ENCODE results near the gene LIFR. TPM values are rescaled to one million over a fixed set of nuclear protein-coding genes. Genes with fewer than 3 reads are reported as not detected.
A peak's percentile ranks its signal among the peaks of the same experiment; 100 is the strongest.
"Not testable (repeated sequence)": the region's sequence is repeated elsewhere in the genome, so short reads cannot be mapped to it uniquely, and the experiment has no call there.

LIFR gene, protein sequence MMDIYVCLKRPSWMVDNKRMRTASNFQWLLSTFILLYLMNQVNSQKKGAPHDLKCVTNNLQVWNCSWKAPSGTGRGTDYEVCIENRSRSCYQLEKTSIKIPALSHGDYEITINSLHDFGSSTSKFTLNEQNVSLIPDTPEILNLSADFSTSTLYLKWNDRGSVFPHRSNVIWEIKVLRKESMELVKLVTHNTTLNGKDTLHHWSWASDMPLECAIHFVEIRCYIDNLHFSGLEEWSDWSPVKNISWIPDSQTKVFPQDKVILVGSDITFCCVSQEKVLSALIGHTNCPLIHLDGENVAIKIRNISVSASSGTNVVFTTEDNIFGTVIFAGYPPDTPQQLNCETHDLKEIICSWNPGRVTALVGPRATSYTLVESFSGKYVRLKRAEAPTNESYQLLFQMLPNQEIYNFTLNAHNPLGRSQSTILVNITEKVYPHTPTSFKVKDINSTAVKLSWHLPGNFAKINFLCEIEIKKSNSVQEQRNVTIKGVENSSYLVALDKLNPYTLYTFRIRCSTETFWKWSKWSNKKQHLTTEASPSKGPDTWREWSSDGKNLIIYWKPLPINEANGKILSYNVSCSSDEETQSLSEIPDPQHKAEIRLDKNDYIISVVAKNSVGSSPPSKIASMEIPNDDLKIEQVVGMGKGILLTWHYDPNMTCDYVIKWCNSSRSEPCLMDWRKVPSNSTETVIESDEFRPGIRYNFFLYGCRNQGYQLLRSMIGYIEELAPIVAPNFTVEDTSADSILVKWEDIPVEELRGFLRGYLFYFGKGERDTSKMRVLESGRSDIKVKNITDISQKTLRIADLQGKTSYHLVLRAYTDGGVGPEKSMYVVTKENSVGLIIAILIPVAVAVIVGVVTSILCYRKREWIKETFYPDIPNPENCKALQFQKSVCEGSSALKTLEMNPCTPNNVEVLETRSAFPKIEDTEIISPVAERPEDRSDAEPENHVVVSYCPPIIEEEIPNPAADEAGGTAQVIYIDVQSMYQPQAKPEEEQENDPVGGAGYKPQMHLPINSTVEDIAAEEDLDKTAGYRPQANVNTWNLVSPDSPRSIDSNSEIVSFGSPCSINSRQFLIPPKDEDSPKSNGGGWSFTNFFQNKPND
- polyA plus RNA-seq (ENCODE audit: insufficient read length in 10 of 10) = 10 to 100 TPM; 34.4 to 55.7 (median 46.4) TPM
- long read RNA-seq, donor 1, full-length matches to known transcripts = 3 of 3 reads
- long read RNA-seq, donor 1, partial matches to known transcripts = 0 of 3 reads
- long read RNA-seq, donor 1, other reads (novel, unspliced or antisense) = 0 of 3 reads
- long read RNA-seq, donor 2, full-length matches to known transcripts = 3 of 3 reads
- long read RNA-seq, donor 2, partial matches to known transcripts = 0 of 3 reads
- long read RNA-seq, donor 2, other reads (novel, unspliced or antisense) = 0 of 3 reads
- long read RNA-seq, donor 3 = 0 reads
- long read RNA-seq, donor 4, full-length matches to known transcripts = 1 of 1 reads
- long read RNA-seq, donor 4, partial matches to known transcripts = 0 of 1 reads
- long read RNA-seq, donor 4, other reads (novel, unspliced or antisense) = 0 of 1 reads
- long read RNA-seq, donor 5, full-length matches to known transcripts = 1 of 1 reads
- long read RNA-seq, donor 5, partial matches to known transcripts = 0 of 1 reads
- long read RNA-seq, donor 5, other reads (novel, unspliced or antisense) = 0 of 1 reads
- long read RNA-seq, donor 6, full-length matches to known transcripts = 1 of 1 reads
- long read RNA-seq, donor 6, partial matches to known transcripts = 0 of 1 reads
- long read RNA-seq, donor 6, other reads (novel, unspliced or antisense) = 0 of 1 reads
- long read RNA-seq, donor 7, full-length matches to known transcripts = 1 of 1 reads
- long read RNA-seq, donor 7, partial matches to known transcripts = 0 of 1 reads
- long read RNA-seq, donor 7, other reads (novel, unspliced or antisense) = 0 of 1 reads
- long read RNA-seq, donor 8, full-length matches to known transcripts = 2 of 2 reads
- long read RNA-seq, donor 8, partial matches to known transcripts = 0 of 2 reads
- long read RNA-seq, donor 8, other reads (novel, unspliced or antisense) = 0 of 2 reads
- long read RNA-seq, donor 9, full-length matches to known transcripts = 1 of 1 reads
- long read RNA-seq, donor 9, partial matches to known transcripts = 0 of 1 reads
- long read RNA-seq, donor 9, other reads (novel, unspliced or antisense) = 0 of 1 reads

- peak; percentile 85 to 95 (median 88) for DNase-seq
Observed at GRCh38 chr5:38556599-38557307, at the start of gene LIFR. Gene LIFR (minus strand): TSS chr5:38556646. CDS start chr5:38530647, 25,999 bp downstream.

- DNase-seq = no peak
Observed at GRCh38 chr5:38605610-38606009, 49.2 kb upstream of the LIFR start.

DNA sequence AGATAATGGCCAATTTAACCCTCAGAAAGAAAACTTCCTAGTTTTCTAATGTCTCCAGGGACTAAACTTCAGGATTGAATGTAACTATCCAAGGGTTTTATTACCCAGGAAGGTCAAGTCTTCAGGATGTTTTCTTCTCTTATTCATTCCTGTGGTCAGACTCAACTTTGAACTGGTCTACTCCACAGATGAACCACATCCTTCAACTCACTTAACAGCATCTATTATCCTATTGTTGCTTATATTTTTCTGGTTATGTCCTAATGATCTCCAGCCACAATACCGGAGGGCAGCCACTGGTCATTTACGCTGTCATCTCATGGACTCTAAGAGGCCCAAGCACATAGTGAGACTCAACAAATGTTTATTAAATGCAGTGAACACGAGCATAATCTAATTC is 47.2 kb upstream of the LIFR start:
- DNase-seq = no peak

- DNase-seq = no peak
Observed at GRCh38 chr5:38602641-38603040, 46.2 kb upstream of the LIFR start.

GRCh38 chr5:38601863-38602298 is 45.4 kb upstream of the LIFR start:
- peak in 1 of 3 donors; percentile 33 for DNase-seq

DNA sequence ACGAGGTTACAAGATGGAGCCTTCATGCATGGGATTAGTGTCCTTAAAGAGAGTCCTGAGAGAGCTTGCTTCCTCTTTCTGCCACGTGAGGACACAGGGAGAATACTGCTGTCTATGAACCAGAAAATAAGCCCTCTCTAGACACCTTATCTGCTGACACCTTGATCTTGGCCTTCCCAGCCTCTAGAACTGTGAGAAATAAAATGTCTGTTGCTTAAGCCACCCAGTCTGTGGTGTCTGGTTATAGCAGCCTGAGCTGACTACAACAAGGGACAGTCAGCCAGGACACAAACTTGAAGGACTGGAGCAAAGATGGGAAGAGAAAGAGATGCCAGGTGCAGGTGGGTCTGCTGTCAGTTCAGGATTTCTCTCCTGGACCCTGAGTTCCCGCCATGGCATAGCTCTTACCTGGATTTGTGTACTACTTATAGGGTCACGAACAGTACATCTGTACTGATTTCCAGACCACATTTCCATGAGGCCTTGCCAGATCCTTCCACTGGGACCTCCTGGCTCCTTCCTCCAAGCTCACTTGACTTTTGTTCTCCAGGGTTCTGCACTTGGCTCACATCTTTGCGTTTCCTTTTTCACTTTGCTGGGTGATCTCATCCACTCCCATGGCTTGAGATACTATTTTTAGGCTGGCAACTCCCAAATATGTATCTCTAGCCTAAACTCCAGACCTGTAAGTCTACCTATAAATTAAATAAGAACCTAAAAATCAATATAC is 44.9 kb upstream of the LIFR start:
- DNase-seq = peak; percentile 24 to 73 (median 41)

- DNase-seq = no peak
Observed at GRCh38 chr5:38600329-38601045, 44.0 kb upstream of the LIFR start.

DNA sequence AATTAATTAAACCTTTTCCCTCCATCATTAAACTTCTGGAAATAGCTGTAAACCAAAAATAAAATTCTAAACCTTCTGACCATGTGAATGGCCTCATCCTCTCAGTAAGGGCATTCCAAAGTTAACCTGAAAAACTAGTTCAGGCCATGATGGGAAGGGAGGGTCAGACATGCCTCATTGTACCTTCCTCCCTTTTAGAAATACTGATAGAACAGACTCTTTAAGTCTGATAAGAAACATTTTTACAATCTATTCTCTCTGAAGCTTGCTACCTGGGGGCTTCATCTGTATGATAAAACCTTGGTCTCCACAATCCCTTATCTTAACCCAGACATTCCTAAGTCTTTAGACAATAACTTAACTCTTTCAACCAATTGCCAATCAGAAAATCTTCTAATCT is 43.3 kb upstream of the LIFR start:
- not testable (repeated sequence) for DNase-seq

DNA sequence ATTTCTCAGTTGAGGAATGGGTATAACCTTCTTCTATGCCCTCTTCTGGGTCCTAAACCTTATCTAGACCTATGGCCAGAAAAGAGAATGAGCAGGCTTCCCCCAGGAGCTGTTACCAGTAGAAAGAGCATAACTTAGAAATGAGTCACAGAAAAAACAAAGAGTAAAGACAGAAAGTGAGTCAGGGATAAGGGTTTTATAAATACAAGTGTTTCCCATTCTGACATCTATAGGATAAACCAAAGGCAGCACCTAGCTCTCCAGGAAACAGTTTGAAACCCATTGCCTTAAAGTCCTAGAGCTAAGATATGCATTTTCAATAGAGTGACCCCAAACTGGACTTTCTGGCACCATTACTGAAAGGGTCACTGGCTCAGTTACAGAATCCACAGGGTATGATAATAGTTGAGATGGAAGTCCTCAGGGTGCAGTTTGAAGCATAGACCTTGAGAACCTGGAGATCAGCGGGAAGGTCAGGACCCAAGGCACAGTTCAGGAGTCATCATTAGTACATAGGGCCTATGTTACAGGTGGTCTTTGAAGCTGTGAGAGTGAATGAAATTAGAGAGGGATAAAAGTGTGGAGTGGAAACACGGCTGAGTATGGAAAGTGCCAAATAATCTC is 42.7 kb upstream of the LIFR start:
- peak in 1 of 3 donors; percentile 59 for DNase-seq

DNA sequence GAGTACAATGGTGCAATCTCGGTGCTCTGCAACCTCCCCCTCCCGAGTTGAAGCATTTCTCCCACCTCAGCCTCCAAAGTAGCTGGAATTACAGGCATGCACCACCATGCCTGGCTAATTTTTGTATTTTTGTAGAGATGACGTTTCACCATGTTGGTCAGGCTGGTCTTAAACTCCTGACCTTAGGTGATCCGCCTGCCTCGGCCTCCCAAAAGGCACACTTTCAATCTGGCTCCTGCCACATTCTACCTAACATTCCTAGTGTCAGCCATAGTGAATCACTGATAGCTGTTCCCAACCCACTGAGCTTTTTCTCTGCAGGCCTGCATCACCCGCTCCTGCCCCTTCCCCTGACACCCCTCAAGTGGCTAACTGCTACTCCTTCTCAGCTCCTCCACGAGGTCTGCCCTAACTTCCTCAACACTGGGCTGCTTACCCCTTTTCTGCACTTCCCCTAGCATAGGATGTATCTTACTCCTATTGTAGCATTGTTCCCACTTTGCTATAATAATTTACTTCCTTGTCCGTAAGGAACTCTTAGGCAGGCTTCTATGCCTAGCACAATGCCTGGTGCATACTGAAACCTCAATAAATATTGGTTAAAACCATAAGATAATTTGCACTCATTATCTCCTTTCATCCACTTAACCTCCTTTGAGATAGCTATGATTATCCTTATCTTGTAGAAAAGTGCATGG is 42.0 kb upstream of the LIFR start:
- DNase-seq = no peak

- DNase-seq = no peak
Observed at GRCh38 chr5:38596981-38597380, 40.5 kb upstream of the LIFR start.

DNA sequence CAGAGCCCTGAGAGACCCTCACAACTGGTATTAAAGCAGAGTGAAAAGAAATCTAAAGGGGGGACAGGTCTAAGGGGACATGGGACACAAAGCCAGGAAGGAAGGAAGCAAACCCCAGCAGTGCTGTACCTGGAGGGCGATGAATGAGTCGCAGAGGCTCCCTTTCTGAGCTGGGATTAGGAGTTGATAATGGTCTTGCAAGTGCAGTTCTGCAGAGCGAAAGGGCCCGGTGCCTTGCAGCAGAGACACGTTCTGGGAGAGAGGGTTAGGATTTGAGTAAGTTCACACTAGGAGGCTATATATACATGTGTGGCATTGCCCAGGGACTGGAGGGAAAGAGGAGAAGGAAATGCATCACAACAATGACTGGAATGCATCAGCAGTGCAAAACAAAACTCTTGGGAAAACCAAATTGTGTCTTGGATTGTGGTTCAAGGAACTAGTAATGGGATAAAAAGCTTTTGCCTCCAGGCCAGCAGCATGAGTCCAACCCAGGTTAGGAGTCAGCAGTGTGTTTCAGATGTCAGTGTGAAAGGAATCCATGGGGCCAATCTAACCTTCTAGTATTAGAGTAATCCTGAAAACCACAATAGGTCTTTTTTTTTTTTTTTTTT is 38.8 kb upstream of the LIFR start:
- DNase-seq = peak in 1 of 3 donors; percentile 65

DNA sequence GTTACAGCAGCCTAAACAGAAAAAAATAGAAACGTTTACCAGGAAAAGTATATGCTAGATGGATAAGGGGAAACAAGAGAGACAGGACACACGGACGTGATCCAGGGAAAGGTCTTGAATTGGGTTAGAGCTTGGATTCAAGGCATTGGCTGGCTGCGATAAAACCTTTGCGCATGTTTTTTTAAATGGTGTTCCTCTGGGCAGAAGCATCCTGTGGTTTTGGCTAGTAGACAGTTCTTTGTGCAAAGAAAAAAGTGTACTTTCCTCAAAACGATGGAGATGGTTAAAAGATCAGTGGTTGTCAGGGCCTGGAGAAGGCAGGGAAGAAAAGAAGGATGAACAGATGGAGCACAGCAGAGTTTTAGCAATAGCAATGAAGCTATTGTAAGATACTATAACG is 37.5 kb upstream of the LIFR start:
- no peak for DNase-seq

DNA sequence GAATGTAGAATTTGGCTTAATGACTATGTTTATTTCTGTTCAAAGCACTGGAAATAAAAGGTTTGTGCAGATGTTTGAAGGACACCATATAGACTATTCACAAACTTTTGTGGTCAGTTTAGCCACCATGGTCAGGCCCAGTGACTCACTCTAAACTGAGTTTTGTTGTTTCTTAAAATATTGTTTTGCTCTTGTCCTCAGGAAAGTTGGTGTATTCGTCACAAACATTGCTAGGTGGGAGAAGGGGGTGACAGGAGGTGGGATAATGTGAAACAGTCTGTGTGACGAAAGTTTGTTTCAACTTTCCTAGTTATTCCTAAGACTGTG is 35.0 kb upstream of the LIFR start:
- no peak for DNase-seq

DNA sequence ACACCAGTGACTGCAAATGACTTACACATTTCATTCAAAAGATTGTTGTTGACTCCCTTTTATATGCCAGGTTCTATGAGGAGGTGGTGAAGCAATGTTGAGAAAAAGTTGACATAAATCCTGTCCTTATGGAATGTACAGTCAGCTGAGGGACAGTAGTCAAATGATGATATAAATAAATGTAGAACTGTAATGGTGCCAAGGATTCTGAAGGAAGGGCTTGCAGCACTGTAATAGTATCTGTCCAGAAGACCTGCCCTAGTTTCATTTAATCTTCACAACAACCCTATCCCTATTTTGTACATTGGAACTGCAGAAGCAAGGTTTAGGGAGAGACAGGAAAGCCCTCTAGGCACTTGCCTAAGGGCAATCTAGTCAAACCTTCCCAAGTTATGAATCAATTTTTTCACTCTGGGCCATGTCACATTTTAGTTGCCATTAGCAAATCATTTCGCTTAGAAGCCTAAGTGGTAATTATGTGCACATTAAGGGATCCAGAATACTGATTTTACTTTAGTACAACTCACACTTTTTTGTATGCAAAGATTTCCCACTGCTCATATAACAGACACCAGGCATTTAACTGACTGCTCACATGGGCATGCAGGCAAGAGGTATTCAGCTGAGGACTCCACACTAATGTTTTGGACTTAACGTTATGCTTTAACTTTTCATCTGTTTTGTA is 34.5 kb upstream of the LIFR start:
- no peak for DNase-seq

DNA sequence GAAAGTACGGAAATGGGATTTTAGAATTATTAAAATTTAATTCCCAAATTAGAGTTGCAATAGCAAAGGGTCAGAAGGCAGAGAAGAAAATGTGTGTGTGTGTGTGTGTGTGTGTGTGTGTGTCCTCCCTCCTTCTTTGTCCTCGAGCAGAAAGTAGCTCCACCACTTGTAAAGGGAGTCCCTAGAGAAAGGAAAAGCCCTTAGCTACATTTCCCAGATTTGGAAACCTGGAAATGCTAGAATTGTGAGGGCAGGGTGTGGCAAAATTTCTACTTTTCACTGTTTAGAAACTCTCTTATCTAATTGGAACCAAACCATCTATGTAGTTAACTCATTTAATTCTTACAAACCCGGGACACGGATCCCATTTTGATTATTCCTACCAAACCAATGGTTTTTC is 33.2 kb upstream of the LIFR start:
- no peak for DNase-seq

Data from muscle of back (tissue), 13 donors.